ENCODE results near the gene CEP70.

GRCh38 chr3:138496436-138496835, 97.6 kb downstream of the CEP70 start:
- TF ChIP-seq POLR2AphosphoS5 (IDR thresholded peaks at IDR 0.05): no peak
- TF ChIP-seq, protein P1, sequence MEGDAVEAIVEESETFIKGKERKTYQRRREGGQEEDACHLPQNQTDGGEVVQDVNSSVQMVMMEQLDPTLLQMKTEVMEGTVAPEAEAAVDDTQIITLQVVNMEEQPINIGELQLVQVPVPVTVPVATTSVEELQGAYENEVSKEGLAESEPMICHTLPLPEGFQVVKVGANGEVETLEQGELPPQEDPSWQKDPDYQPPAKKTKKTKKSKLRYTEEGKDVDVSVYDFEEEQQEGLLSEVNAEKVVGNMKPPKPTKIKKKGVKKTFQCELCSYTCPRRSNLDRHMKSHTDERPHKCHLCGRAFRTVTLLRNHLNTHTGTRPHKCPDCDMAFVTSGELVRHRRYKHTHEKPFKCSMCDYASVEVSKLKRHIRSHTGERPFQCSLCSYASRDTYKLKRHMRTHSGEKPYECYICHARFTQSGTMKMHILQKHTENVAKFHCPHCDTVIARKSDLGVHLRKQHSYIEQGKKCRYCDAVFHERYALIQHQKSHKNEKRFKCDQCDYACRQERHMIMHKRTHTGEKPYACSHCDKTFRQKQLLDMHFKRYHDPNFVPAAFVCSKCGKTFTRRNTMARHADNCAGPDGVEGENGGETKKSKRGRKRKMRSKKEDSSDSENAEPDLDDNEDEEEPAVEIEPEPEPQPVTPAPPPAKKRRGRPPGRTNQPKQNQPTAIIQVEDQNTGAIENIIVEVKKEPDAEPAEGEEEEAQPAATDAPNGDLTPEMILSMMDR (IDR thresholded peaks at IDR 0.05 in 8 of 11, conservative IDR thresholded peaks at IDR 0.05 in 3 of 11): no peak

All from spleen (tissue), 7 donors.